GM18907 (cell line): ENCODE data around the gene SLC44A5.
"Not testable (repeated sequence)": the region's sequence is repeated elsewhere in the genome, so short reads cannot be mapped to it uniquely, and the experiment has no call there.

Experiments used
- ATAC-seq: cut with Tn5 transposase; IDR thresholded peaks from one replicate; pipeline ENCODE4 v1.9.1; 2021; ENCODE audit warnings: mild to moderate bottlenecking, moderate library complexity; ENCODE audit not compliant: unreplicated experiment

Gene SLC44A5

DNA sequence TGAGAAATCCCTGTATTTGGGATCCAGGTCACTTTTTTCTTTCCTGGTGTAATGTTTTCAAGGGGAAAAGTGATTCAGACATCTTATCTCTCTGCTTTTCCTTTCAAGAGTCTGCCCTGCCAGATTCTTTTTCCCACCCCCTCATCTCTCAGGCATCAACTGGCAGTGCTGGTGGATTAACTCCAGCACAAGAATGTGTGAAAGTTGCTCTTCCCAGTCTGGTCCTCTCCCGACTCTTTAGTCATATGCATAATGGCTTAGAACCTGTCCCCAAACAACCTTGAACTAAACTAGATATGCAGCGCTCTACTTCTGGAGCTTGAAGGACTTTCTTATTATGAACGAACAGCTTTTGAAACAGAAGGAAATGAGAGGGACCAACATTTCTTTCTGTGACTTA, 88.5 kb downstream of the SLC44A5 start:
- ATAC-seq: no peak

DNA sequence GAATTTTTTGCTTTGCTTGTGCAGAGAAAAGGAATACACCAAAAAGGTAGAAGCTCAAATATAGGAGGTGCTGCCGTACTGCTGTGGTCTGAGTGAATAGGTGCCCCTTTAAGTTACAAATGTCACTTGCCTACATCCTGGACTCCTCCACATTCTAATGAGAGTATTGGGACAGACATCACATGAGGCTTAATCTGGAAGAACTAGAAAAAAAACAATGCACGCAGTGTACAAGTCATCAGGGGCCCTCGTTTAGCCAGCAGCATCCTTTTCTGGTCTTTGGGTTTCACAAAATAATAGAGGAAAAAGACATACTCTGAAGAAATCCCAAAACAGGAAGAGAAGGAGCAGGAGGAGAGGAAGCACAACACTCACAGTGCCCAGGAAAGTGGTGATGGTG, 89.3 kb downstream of the SLC44A5 start:
- ATAC-seq: no peak

DNA sequence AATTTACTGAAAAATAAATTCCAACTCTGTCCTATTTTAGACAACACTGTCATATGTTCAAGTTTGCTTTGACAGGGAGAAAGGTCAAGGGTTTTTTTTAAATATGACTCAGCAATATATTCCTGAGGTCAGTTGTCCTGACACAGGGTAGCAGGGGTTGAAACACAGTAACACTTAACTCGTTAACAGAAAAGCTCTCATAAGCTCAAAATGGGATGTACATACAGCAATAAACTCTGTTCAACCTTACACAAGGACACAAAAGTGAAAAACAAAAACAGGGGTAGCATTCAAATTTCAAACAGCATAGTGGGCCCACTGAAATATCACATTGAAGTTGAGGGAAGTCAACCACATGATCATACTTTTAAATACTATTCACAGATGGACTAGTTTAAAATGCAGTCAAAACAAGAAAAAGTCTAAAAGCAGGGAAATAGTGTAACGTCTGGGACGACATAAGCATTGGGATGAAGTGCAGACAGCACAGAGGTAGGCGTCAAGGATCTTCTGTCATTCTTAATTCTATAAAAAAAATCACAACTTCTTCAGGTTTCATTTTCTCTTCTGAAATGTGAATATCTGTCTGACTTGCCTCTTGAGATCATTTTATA, 89.9 kb downstream of the SLC44A5 start:
- no peak for ATAC-seq

DNA sequence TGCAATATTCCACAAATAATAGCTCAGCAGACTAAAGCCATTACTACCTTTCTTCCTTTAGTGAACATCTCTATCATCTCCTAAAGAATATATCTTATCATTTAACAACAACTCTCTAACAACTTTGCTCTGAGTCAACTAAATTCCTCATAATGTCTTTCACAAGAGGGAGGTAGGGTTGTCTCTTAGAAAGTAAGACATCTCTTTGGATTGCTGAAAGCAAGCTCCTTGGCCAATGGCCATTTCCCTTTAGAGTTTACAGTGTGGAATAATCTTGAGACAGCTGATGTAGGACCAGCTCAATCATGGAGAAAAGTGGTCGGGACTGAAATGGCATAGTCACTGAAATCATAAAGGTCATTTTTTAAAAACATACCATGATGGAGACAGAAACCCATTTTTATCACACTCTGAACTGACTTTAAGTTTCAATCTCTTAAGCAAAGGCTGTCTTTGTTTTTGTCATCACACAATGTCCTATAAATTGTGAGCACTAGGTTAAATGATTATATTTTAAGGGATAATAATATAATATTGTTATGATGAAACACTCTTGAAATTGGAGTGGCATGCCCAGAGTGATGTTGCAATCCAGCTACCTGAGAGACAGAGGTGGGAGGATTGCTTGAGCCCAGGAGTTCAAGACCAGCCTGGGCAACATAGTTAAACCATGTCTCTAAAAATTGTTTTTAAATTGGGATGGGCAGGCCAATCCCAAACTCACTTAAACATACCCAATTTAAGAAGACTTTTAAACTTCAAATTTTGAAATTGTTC, 91.1 kb downstream of the SLC44A5 start:
- no peak for ATAC-seq

DNA sequence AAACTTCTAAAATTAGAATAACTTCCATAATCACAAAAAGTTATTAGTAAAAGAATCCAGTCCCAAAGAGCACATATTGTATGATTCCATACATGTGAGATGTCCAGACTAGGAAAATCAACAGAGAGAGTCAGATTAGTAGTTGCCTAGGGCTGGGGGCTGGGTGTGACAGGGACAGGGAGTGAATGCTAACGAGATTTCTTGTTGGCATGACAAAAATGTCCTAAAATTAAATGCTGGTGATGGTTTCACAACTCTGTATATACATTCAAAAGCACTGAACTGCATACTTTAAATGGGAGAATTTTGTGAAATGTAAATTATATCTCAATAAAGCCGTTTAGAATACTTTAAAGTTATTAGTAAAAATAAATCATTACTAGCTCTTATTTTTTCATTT, 92.2 kb downstream of the SLC44A5 start:
- ATAC-seq: no peak

DNA sequence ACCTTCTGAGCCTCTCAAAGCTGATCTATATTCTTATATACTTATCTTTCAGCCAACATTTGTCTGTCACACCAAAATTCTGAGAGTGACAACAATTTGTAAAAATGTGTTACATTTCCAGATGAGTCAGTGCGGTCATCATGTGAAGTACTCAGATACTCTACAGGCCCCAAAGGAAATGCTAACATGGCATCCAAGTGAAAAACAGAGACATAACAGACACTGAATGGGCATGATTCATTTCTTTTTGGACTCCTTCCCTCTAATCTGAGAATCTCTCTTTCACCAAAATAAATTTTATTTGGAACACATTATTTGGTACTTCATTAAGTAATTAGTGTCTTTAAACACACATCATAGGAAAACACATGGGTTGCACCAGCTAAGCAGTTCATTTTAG, 96.6 kb downstream of the SLC44A5 start:
- no peak for ATAC-seq

DNA sequence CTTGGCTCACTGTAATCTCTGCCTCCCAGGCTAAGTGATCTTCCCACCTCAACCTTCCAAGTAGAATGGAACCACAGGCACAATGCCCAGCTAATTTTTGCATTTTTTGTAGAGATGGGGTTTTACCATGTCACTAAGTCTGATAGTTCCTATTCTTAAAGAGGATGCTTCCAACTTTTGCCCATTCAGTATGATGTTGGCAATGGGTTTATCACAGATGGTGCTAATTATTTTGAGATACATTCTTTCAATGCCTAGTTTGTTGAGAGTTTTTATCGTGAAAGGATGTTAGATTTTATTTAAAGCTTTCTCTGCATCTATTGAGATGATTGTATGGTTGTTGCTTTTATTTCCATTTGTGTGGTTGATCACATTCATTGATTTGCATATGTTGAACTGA, 103.9 kb downstream of the SLC44A5 start:
- no peak for ATAC-seq

DNA sequence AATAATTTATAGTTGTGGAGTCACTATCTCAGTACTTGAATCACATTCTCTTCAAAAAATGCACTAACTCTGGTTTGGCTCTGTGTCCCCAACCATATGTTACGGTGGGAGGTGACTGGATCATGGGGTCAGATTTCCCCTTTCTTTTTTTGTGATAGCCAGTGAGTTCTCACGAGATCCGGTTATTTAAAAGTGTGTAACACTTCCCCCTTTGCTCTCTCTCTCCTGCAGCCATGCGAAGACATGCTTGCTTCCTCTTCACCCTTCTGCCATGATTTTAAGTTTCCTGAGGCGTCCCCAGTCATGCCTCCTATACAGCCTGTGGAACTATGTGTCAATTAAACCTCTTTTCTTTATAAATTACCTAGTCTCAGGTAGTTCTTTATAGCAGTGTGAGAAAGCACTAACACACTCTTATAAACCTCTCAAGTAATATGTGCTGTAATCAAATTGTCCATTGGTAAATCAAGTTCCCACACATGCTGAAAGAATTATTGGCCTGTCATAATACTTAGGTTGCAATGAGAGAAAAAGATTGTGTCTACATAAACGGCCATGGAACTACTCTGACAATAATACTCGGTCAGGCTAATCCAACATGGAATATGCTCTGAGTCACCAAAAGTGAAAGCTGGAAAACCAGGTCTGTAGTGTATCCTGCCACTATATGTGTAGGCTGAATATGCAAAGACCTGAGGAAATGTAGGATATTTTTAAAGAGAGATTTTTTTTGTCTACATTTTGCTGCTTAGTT, 107.5 kb downstream of the SLC44A5 start:
- no peak for ATAC-seq

DNA sequence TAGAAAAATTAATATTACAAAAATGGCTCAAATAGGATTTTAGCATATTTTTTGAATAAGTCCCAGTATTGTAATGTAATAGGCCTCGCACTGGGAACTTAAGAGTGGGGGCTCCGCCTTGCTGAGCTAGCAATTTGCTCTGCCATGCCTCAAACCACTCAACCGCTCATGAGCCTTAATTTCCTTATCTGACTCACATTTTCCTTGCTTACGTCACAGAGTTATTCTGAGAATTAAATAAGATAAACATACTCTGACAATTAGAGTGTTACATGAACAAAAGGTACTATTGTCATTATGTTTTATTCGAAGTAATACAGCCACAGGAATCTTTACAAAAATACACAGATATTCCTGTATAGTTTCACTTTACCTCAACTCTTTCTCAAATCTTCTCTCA, 108.1 kb downstream of the SLC44A5 start:
- ATAC-seq: no peak

DNA sequence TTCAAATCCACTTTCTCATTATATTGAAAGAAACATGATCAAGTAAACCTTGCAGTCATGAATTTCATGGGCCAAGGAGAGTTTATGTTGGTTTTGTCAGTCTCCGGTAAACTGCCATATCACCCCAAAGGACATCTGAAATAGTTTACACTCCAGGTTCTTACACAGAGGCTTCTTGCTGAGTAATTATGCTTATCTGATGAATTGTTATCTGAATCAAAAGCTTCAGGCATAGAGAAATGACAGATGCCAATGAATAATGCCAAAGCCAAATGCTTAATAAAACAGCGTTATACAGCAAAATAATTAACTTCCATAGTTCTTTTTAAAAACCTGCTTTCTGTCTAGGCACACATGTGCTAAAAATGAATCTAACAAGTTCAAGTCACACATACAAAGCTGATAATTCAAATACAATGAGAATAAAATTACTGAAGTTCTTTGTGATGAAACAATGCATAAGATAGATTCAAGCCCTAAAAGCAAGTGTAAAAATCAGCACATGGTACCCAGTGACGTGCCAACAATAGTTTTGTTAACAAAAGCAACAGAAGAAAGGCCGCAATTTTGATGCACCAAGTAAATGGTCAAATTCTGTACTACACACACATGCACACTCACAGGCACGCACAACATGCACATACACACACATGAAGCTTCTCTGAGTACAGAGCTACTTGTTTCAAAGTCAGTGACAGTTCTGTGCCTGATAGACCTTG, 109.2 kb downstream of the SLC44A5 start:
- ATAC-seq: no peak

DNA sequence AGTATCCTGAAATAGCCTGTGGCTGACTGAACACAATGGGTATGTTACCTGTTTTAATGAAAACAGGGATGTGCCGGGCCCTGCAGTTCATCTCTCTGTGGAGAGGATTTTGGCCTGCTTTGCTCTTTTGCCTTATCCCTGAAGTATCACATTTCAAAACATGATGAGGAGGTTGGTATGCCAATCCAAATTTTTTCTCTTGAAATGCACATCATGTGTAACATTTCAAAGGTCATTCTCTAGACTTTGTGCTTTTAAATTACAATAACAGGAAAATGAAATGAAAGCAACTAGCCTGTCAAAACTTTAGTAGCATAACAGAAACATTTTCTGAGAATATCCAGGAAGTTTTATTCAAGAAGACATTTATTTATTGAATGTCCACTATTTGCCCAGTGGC, 118.9 kb downstream of the SLC44A5 start:
- no peak for ATAC-seq

DNA sequence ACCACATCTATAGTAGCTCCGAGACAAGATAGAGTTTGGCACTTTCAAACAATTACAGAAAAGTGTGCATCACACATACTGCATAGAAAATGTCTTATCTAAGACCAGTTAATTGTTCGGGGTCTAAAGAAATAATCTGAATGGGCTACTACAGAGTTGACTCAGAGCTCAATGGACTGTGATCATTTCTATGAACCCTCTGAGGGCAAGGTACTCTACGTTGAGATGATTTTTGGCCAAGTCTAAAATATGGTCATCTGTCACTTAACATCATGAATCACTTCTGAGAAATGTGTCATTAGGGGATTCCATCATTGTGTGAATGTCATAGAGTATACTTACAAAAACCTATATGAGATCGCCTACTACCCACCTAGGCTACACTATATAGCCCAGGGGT, 123.5 kb downstream of the SLC44A5 start:
- no peak for ATAC-seq

DNA sequence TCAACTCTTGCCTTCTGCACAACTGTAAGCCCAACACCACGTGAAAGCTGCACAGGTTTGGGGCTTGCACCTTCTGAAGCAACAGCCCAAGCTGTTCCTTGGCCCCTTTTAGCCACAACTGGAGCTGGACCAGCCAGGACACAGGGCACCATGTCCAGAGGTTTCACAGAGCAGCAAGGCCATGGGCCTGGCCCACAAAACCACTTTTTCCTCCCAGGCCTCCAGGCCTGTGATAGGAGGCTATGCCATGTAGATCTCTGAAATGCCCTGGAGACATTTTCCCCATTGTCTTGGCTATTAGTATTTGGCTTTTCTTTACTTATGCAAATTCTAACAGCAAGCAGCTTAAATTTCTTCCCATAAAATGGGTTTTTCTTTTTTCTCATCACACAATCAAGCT, 126.1 kb downstream of the SLC44A5 start:
- ATAC-seq: no peak

DNA sequence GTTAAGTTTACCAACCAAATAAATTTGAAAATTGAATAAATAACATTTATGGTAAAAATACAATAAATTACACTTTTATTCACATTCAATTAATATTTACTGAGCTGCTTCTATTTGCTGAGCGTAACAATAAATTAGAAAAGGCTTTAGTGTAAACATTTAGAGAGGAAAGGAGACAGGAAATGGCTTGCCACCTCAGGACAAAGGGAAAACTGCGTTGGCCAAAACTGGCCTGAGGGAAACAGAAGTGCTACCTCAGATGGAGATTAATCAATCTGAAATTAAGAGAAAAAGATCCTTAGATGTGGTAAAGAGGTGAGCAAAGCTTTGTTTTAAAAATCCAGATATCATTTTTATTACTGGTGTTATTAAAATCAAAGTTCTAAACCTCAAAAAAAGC, 128.0 kb downstream of the SLC44A5 start:
- ATAC-seq: no peak

DNA sequence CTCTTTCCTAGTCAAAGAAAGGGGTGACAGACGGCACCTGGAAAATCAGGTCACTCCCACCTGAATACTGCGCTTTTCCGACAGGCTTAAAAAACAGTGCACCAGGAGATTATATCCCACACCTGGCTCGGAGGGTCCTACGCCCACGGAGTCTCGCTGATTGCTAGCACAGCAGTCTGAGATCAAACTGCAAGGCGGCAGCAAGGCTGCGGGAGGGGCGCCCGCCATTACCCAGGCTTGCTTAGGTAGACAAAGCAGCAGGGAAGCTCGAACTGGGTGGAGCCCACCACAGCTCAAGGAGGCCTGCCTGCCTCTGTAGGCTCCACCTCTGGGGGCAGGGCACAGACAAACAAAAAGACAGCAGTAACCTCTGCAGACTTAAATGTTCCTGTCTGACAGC, 134.4 kb downstream of the SLC44A5 start:
- not testable (repeated sequence) for ATAC-seq

DNA sequence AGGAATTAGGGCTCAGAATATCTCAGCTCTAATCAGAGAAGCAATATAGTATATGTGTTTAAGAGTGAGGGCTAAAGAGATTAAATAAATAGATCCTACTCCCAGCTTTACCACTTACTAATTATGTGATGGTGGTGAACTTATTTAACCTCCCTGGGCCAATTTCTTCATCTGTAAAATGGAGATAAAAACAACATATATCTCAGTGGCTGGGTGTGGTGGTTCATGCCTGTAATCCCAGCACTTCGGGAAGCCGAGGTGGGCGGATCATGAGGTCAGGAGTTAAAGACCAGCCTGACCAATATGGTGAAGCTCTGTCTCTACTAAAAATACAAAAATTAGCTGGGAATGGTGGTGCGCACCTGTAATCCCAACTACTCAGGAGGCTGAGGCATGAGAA, 135.2 kb downstream of the SLC44A5 start:
- no peak for ATAC-seq

DNA sequence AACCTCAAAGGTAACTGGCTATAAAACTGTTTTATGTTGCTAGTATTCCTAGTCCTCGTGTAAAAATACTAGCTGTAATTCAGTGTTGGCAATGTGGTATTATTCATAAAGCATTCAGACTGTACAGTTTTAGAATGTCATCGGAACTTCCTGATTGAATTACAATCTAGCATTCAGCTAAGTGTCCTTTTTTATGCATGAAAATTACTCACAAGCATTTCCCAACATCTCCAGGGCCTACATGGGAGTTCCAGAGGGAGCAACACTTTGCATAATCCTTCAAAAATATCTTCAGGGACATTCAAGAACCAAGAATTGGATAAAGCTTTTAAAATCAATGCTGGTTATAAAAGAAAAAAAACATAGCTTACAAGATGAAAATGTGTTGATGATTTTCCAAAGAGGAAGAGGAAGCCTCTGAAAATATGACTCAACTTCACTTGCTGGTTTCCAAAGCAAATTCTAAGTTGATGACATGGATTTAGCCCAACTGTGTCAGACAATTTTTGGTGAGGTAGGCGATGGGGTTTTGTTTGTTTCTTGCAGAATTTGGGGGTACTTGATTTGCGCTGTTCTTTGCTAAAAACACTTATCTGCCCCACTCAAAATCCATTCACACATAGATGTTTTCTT, 137.8 kb downstream of the SLC44A5 start:
- ATAC-seq: no peak

DNA sequence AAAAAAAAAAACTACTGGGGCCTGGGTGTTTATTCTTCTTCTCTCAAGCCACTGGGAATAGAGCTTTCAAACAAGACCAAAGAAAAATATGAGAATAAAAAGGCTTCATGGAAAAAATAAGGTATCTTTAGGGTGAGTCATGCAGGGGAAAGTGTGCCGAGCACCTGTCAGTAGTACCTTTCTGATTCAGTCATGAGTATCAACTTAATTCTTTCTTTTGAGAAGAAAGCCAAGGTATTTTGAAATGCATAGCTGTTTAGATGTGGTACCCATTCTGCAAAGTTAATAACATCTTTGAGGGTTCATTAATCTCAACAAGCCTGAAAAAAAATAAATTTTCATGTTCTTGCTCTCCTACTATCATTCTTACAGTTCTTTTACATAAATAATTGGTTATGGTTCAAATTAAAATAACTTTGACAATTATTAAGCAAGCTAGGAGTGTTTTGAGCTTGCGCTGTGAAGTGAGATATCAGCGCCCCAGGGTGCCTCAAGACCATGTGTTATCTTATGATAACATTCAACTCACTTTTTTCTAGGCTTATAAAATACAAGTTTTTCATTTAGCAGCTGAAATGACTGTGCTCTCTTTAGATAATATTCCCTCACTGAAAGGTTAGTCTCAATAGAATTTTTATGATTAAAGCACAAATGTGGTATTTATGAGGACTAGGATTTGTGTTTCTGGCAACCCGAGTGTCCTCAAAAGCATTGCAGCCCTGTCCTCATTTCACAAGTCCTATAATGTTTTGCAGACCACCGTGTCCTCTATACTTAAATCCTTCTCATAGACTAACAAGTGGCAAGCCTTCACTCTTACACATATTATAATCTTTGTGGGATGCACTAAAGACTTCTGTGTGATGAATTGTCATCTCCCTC, 138.6 kb downstream of the SLC44A5 start:
- ATAC-seq: no peak

DNA sequence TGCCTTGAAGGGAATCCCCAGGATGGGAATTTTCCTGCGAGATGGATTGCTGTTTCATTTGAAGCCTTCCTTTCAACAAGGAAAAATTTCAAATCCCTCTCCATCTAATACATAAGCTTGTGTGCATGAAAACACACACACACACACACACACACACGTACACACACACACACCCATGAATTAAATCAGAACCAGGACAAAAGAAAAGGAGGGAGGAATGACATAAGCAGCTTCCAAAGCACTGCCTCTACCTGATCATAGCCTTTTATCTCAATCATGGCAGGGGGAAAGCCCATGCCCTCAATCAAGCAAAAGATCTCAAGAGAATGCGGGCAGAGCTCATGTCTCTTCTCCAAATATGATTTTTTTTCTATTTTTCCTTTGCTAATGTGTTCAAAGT, 139.7 kb downstream of the SLC44A5 start:
- ATAC-seq: no peak

DNA sequence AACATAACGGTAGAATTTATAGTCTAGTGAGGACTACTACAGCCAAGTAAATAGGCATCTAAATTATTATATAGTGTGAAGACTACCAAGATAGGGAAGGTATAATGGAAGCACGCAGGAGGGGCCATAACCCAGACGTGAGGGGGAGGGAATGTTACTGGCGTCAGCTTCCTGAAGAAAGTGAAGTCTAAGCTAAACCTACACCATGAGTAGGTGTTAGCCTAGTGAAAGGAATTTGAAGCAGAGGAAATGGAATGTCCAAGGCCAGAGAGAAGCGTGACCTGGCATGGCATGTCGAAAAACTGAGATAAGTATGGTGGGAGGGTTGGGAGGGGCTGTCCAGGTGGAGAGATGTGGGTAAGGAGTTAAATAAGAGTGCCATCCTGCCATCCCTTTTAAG, 140.5 kb downstream of the SLC44A5 start:
- no peak for ATAC-seq
